Uterus (tissue), 2 donors: Measurements from ENCODE around the gene ZNF236.

Experiments used
- POLR2A ChIP-seq, 2 donors: fragments of 450-650 bp; IDR thresholded peaks; one replicate each; pipeline ENCODE4 v1.6.1; 2016; ENCODE audit warnings: antibody characterized with exemption in 2 of 2, mild to moderate bottlenecking in 1 of 2, moderate library complexity in 1 of 2
- TF ChIP-seq, protein P1 (sequence below), 4 experiments: fragments of 200-600 bp in 2 of 4; fragments of 450-650 bp in 2 of 4; sonication (generic) in 2 of 4; IDR thresholded peaks; one replicate each; pipeline ENCODE4 v1.5.1; 2016 to 2019; ENCODE audit warnings: antibody characterized with exemption in 4 of 4, mild to moderate bottlenecking in 2 of 4, moderate library complexity in 1 of 4

DNA sequence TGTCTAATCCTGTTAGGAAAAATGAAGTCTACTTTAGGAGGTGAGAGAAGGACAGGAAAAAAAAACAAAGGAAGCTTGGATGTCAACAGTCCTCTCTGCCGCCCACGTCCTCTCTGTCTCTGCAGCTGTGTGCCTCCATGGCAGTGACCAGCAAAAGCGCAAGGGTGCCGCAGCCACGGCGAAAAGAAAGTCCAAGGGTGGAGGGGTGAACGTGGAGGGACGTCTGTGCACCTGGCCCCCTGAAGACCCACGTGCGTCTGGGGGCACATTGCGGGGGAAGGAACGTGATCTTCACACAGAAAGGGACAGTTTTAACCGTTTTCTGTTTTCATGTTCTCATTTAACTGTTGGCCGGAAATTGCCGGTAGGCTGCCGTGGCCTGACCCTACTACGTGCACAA lies 157.5 kb downstream of the ZNF236 start:
- TF ChIP-seq, protein P1, sequence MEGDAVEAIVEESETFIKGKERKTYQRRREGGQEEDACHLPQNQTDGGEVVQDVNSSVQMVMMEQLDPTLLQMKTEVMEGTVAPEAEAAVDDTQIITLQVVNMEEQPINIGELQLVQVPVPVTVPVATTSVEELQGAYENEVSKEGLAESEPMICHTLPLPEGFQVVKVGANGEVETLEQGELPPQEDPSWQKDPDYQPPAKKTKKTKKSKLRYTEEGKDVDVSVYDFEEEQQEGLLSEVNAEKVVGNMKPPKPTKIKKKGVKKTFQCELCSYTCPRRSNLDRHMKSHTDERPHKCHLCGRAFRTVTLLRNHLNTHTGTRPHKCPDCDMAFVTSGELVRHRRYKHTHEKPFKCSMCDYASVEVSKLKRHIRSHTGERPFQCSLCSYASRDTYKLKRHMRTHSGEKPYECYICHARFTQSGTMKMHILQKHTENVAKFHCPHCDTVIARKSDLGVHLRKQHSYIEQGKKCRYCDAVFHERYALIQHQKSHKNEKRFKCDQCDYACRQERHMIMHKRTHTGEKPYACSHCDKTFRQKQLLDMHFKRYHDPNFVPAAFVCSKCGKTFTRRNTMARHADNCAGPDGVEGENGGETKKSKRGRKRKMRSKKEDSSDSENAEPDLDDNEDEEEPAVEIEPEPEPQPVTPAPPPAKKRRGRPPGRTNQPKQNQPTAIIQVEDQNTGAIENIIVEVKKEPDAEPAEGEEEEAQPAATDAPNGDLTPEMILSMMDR (IDR thresholded peaks at IDR 0.05), result no peak
- no peak for TF ChIP-seq POLR2A (IDR thresholded peaks at IDR 0.05)
